ENCODE measurements around the gene MCC.

DNA sequence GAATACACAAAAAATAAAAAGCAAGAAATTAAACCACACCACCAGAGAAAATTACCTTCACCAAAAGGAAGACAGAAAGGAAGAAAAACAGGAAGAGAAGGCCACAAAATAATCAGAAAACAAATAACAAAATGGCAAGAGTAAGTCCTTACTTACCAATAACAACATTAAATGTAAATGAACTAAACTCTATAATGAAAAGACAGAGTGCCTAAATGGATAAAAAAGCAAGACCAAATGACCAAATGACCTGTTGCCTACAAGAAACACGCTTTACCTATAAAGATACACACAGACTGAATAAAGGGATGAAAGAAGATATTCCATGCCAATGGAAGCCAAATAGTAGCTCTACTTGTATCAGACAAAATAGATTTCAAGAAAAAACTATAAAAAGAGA lies 140.7 kb downstream of the MCC start:
- TF ChIP-seq, protein P1, sequence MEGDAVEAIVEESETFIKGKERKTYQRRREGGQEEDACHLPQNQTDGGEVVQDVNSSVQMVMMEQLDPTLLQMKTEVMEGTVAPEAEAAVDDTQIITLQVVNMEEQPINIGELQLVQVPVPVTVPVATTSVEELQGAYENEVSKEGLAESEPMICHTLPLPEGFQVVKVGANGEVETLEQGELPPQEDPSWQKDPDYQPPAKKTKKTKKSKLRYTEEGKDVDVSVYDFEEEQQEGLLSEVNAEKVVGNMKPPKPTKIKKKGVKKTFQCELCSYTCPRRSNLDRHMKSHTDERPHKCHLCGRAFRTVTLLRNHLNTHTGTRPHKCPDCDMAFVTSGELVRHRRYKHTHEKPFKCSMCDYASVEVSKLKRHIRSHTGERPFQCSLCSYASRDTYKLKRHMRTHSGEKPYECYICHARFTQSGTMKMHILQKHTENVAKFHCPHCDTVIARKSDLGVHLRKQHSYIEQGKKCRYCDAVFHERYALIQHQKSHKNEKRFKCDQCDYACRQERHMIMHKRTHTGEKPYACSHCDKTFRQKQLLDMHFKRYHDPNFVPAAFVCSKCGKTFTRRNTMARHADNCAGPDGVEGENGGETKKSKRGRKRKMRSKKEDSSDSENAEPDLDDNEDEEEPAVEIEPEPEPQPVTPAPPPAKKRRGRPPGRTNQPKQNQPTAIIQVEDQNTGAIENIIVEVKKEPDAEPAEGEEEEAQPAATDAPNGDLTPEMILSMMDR (IDR thresholded peaks at IDR 0.05; ENCODE audit: insufficient read depth, low read depth, low read length): no peak
- TF ChIP-seq EZH2 (IDR thresholded peaks at IDR 0.05; ENCODE audit: insufficient read depth, low read length): no peak
